Measurements from ENCODE around the gene AHCYL2.

- TF ChIP-seq CTCF (conservative IDR thresholded peaks at IDR 0.05; ENCODE audit: low read depth in 2 of 2), result no peak
- no peak for TF ChIP-seq JUNB (IDR thresholded peaks at IDR 0.05; ENCODE audit: unreplicated experiment)
- no peak for TF ChIP-seq EZH2 (IDR thresholded peaks at IDR 0.05; ENCODE audit: low read depth, unreplicated experiment)
- TF ChIP-seq EZH2phosphoT487 (IDR thresholded peaks at IDR 0.05; ENCODE audit: unreplicated experiment), result no peak
- no peak for TF ChIP-seq POLR2AphosphoS5 (IDR thresholded peaks at IDR 0.05; ENCODE audit: low read depth)
- TF ChIP-seq STAT1 (IDR thresholded peaks at IDR 0.05; ENCODE audit: unreplicated experiment), result no peak
- no peak for TF ChIP-seq REST (IDR thresholded peaks at IDR 0.05; ENCODE audit: unreplicated experiment)
- no peak for TF ChIP-seq ZNF331 (CRISPR knock-in tag; IDR thresholded peaks at IDR 0.05; ENCODE audit: low read depth)
- no peak for TF ChIP-seq CREB1 (CRISPR knock-in tag; IDR thresholded peaks at IDR 0.05; ENCODE audit: low read depth)
- no peak for TF ChIP-seq ETS1 (IDR thresholded peaks at IDR 0.05)
Measured at GRCh38 chr7:129193892-129194291, 30.9 kb upstream of the AHCYL2 start.

All from GM23338 (cell line).